Body of pancreas (tissue), 4 donors: ENCODE data around the gene ARFGAP2. TPM values are rescaled to one million over a fixed set of nuclear protein-coding genes. Genes with fewer than 3 reads are reported as not detected.

Experiments
- ATAC-seq: fragments of 150-250 bp; one replicate; pipeline ENCODE4 v1.9.1; 2016
- DNase-seq, 4 donors: peaks; one replicate each; pipeline ENCODE4 v3.0.0-alpha.2; 2019
- H3K27ac ChIP-seq, 4 donors: fragments of 200-600 bp; sonication (generic); 1 replicate in 3 of 4; 2 replicates in 1 of 4; pipeline versions ENCODE4 v1.5.1 to v1.6.1; 2016 to 2019; ENCODE audit warnings: mild to moderate bottlenecking in 1 of 4, mixed read lengths in 1 of 4, moderate library complexity in 1 of 4
- H3K27me3 ChIP-seq, 2 donors: fragments of 200-600 bp; sonication (generic); one replicate each; pipeline ENCODE4 v1.6.0; 2016; ENCODE audit warnings: mild to moderate bottlenecking in 1 of 2
- H3K36me3 ChIP-seq, 2 donors: fragments of 200-600 bp; sonication (generic); replicated peaks in 1 of 2; 2 replicates each; pipeline ENCODE4 v1.5.1; 2016; ENCODE audit warnings: low read depth in 2 of 2; ENCODE audit not compliant: insufficient read depth in 1 of 2
- H3K4me1 ChIP-seq: fragments of 200-600 bp; sonication (generic); one replicate; pipeline ENCODE4 v1.6.0; 2016
- H3K4me3 ChIP-seq, 2 donors: fragments of 200-600 bp; sonication (generic); 1 replicate in 1 of 2; 2 replicates in 1 of 2; pipeline ENCODE4 v1.5.1; 2016 to 2019
- H3K9me3 ChIP-seq, 3 donors: fragments of 200-600 bp; sonication (generic); 1 replicate in 2 of 3; 2 replicates in 1 of 3; pipeline ENCODE4 v1.5.1; 2016
- POLR2A ChIP-seq, 3 donors: fragments of 450-650 bp; IDR thresholded peaks; one replicate each; pipeline ENCODE4 v1.6.1; 2016; ENCODE audit warnings: antibody characterized with exemption in 3 of 3, mild to moderate bottlenecking in 2 of 3
- WGBS, 2 donors: methylation state at CpG; one replicate each; pipeline ENCODE4 v1.1.5; 2017; 5-methylcytosine and 5-hydroxymethylcytosine counted together
- intact Hi-C: fragments of 100-400 bp; cut with DNase I; formaldehyde crosslinking; loops from one replicate; pipeline ENCODE4 v1.15.1; 2023
- total RNA-seq, 2 donors: library from RNA; depleted of rRNA; stranded (reverse); fragments of >200 nt; gene quantifications; one replicate each; pipeline ENCODE4 v1.1.0, GENCODE V29; 2016
- TF ChIP-seq, protein P1 (sequence below), 7 experiments: fragments of 450-650 bp in 4 of 7; fragments of 200-600 bp in 3 of 7; sonication (generic) in 3 of 7; IDR thresholded peaks; one replicate each; pipeline ENCODE4 v1.5.1; 2016 to 2019; ENCODE audit warnings: antibody characterized with exemption in 7 of 7

ARFGAP2 gene
- total RNA-seq, 2 donors from 2014 or later: 143 to 212 TPM

DNA sequence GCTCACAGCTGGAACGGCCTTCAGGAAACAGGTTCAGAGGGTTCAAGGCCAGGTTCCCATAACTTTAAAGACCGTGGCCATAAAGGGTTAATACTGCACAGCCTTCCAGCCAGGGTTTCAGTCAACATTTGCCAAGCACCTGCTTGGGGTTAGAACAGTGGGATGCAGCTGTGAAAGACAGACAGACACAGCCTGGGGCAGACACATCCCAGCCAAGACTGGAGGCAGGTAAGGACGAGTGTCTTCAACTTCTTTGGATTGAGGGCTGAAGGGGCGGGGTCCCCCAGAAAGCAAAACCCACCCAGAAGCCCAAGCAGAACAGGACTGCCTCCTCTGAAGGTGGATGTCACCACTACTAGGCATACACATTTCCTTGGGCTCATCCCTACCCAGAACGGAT, 14.3 kb downstream of the ARFGAP2 start:
- Histone ChIP-seq H3K36me3 (peaks cover 25 to 33% of the 10 kb centered on the region in 2 donors), H3K4me1 (peaks cover 7% of the 10 kb centered on the region), H3K27me3 (no peaks in the 10 kb centered on the region), H3K9me3 (no peaks in the 10 kb centered on the region), H3K27ac (no peak overlapping the region), H3K4me3 (no peak overlapping the region)
- intact Hi-C loops: no loop called here
- 38 to 40% methylated on average over 3 to 5 of the region's 5 CpGs for WGBS, 2 donors
- TF ChIP-seq POLR2A (IDR thresholded peaks at IDR 0.05): no peak
- TF ChIP-seq, protein P1, sequence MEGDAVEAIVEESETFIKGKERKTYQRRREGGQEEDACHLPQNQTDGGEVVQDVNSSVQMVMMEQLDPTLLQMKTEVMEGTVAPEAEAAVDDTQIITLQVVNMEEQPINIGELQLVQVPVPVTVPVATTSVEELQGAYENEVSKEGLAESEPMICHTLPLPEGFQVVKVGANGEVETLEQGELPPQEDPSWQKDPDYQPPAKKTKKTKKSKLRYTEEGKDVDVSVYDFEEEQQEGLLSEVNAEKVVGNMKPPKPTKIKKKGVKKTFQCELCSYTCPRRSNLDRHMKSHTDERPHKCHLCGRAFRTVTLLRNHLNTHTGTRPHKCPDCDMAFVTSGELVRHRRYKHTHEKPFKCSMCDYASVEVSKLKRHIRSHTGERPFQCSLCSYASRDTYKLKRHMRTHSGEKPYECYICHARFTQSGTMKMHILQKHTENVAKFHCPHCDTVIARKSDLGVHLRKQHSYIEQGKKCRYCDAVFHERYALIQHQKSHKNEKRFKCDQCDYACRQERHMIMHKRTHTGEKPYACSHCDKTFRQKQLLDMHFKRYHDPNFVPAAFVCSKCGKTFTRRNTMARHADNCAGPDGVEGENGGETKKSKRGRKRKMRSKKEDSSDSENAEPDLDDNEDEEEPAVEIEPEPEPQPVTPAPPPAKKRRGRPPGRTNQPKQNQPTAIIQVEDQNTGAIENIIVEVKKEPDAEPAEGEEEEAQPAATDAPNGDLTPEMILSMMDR (IDR thresholded peaks at IDR 0.05): no peak
- no peak for DNase-seq
- ATAC-seq: no peak

DNA sequence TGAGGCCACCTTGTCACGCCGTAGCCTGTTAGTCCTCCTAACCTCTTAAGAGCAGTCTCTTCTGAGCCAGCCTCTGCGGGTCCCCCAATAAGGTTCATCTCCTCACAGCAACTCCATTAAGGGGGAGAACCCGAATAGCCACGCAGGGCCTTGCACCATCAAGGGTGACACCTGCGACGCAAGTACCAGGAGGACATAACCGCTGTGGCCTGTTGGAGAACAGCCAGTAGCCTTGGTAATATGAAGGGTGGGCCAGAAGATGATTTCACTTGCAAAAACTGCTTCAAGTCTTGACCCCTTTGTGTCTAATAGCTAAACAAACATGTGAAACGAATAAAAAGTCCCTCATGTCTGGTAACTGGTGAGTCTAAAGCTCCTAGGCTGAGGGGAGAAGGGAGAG, 14.8 kb downstream of the ARFGAP2 start:
- no peak overlapping the region for H3K27ac ChIP-seq
- DNase-seq (no peak), ATAC-seq (no peak)
- no peak overlapping the region for H3K4me3 ChIP-seq
- no peaks in the 10 kb centered on the region for H3K27me3 ChIP-seq
- WGBS, 2 donors: 45 to 49% methylated on average over 9 of the region's 9 CpGs
- intact Hi-C loops: no loop called here
- H3K36me3 ChIP-seq: peaks cover 21 to 28% of the 10 kb centered on the region in 2 donors
- no peaks in the 10 kb centered on the region for H3K9me3 ChIP-seq
- H3K4me1 ChIP-seq: peaks cover 7% of the 10 kb centered on the region
- no peak for TF ChIP-seq POLR2A (IDR thresholded peaks at IDR 0.05)
- TF ChIP-seq, protein P1 (IDR thresholded peaks at IDR 0.05): no peak

DNA sequence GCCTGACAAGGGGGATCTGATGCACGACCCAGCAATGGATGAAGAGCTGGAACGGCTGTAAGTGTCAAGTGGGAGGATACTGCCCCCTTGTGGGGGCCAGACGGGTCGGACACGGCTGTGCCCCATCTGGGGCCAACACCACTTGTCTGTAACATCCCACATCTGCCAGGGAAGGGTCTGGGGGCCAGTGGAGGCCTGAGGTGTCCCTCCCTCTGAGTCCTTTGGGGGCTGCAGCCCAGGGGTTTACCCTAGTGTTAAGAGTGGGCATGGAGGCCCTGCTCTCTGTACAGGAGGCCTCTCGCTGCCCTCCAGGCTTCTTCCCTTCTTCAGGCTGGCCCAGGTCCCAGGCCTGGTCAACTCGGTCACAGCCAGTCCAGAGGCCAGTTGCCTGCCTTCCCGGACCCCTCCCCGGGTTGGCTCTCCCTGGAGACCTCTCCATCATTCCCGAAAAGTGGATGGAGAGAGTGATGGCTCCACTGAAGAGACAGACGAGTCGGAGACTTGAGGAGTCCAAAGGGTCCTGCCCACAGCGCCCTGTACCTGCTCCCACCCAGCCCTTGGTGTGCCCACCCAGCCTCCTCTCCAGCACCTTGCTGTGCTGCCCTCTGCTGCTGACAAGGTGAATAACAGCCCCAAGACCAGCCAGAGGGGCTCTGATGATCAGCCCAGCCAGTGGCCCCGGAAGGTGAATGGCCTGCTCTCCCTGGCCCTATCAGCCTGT, 15.4 kb downstream of the ARFGAP2 start:
- TF ChIP-seq, protein P1 (IDR thresholded peaks at IDR 0.05): peak; percentile 57 to 83 (median 74)
- TF ChIP-seq POLR2A (IDR thresholded peaks at IDR 0.05): no peak
- no peaks in the 10 kb centered on the region for H3K9me3 ChIP-seq
- H3K4me3 ChIP-seq: no peak overlapping the region
- no peak overlapping the region for H3K27ac ChIP-seq
- intact Hi-C loops: no loop called here
- peak; percentile 74 to 79 (median 75) for DNase-seq
- H3K4me1 ChIP-seq: peaks cover 7% of the 10 kb centered on the region
- no peaks in the 10 kb centered on the region for H3K27me3 ChIP-seq
- 19 to 44% methylated on average over 5 to 14 of the region's 14 CpGs for WGBS, 2 donors
- H3K36me3 ChIP-seq: peaks cover 15 to 22% of the 10 kb centered on the region in 2 donors
- ATAC-seq: peak; percentile 68

DNA sequence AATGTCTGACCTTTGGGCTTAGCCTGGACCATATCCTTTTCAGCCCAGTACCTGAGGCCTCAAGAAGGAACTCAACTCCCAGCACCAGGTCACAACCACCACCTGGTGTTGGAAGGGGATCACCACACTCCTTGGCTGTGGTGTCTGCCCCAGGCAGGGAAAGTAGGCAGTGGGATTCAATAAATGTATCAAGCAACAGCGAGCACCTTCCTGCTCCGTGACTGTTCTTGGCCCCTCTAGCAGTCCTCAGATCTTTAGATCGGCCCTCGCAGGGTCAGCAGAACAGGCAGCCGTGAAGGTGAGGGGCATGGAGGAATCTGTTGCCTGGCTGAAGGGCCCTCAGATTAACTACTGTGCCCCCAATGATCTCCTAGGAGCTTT, 15.9 kb downstream of the ARFGAP2 start:
- Histone ChIP-seq H3K27me3 (no peaks in the 10 kb centered on the region), H3K9me3 (no peaks in the 10 kb centered on the region), H3K4me3 (no peak overlapping the region), H3K27ac (no peak overlapping the region), H3K4me1 (peaks cover 7% of the 10 kb centered on the region), H3K36me3 (peaks cover 11 to 16% of the 10 kb centered on the region in 2 donors)
- TF ChIP-seq POLR2A (IDR thresholded peaks at IDR 0.05): no peak
- TF ChIP-seq, protein P1 (IDR thresholded peaks at IDR 0.05): no peak
- ATAC-seq: no peak
- 82% methylated on average over 5 of the region's 5 CpGs; no CpG with 5 or more reads in 1 of the 2 donors for whole genome bisulfite sequencing, 2 donors
- no peak for DNase-seq
- intact Hi-C loops: no loop called here

DNA sequence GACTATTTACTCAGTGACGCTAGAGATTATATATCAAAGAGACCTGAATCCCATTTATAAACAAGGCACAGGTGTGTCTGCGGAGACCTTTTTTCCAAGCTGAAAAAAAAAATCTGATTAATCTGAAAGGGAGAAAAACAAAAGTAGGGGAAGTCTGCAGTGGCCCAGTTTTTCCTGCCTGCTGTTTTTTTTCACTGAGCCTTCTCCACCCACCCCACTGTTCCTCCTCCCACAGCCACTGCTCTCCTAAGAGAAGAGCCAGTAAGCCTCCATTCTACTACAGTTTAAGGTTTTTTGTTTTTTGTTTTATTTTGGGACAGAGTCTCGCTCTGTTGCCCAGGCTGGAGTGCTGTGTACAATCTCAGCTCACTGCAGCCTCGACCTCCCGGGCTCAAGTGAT, 18.4 kb downstream of the ARFGAP2 start:
- ATAC-seq (no peak), DNase-seq (peak in 1 of 4 donors; percentile 42)
- WGBS, 2 donors: 32 to 46% methylated on average over 5 of the region's 5 CpGs
- intact Hi-C loops: no loop called here
- Histone ChIP-seq H3K27me3 (no peaks in the 10 kb centered on the region), H3K9me3 (no peaks in the 10 kb centered on the region), H3K4me3 (no peak overlapping the region), H3K4me1 (peaks cover 15% of the 10 kb centered on the region), H3K27ac (peak overlapping the region in 2 of 4 donors; percentile 26 to 56), H3K36me3 (no peaks in the 10 kb centered on the region)
- TF ChIP-seq, protein P1 (IDR thresholded peaks at IDR 0.05): no peak
- no peak for TF ChIP-seq POLR2A (IDR thresholded peaks at IDR 0.05)
